Hepatocyte (in vitro differentiated cells): Measurements from ENCODE around the gene WNT1. TPM values are rescaled to one million over a fixed set of nuclear protein-coding genes. Genes with fewer than 3 reads are reported as not detected.

Experiments used
- DNase-seq: peaks from one replicate; pipeline ENCODE4 v3.0.0-alpha.2; 2016; ENCODE audit warnings: low spot score
- H2AFZ ChIP-seq: fragments of 200-600 bp; sonication (generic); 2 replicates; pipeline ENCODE4 v1.6.0; 2016; ENCODE audit warnings: antibody characterized with exemption, mild to moderate bottlenecking
- H3K27ac ChIP-seq: fragments of 200-600 bp; sonication (generic); 2 replicates; pipeline ENCODE4 v1.5.1; 2016; ENCODE audit warnings: mild to moderate bottlenecking
- H3K27me3 ChIP-seq: fragments of 200-600 bp; sonication (generic); 2 replicates; pipeline ENCODE4 v1.6.1; 2016
- H3K36me3 ChIP-seq: fragments of 200-600 bp; sonication (generic); replicated peaks from 2 replicates; pipeline ENCODE4 v1.5.1; 2016; ENCODE audit warnings: low read depth; ENCODE audit not compliant: insufficient read depth
- H3K4me1 ChIP-seq: fragments of 200-600 bp; sonication (generic); 2 replicates; pipeline ENCODE4 v1.5.1; 2016; ENCODE audit warnings: mild to moderate bottlenecking, moderate library complexity; ENCODE audit not compliant: insufficient read depth
- H3K4me2 ChIP-seq: fragments of 200-600 bp; sonication (generic); 2 replicates; pipeline ENCODE4 v1.6.0; 2016
- H3K4me3 ChIP-seq: fragments of 200-600 bp; sonication (generic); 2 replicates; pipeline ENCODE4 v1.5.1; 2016; ENCODE audit warnings: mild to moderate bottlenecking
- H3K79me2 ChIP-seq: fragments of 200-600 bp; sonication (generic); 2 replicates; pipeline ENCODE4 v1.6.0; 2017; ENCODE audit warnings: mild to moderate bottlenecking
- H3K9me2 ChIP-seq: fragments of 200-600 bp; sonication (generic); replicated peaks from 2 replicates; pipeline ENCODE4 v1.6.0; 2017; ENCODE audit warnings: mild to moderate bottlenecking; ENCODE audit not compliant: insufficient read depth
- H3K9me3 ChIP-seq: fragments of 200-600 bp; sonication (generic); 2 replicates; pipeline ENCODE4 v1.5.1; 2016; ENCODE audit warnings: low read depth, mild to moderate bottlenecking
- H4K20me1 ChIP-seq: fragments of 200-600 bp; sonication (generic); 2 replicates; pipeline ENCODE4 v1.6.0; 2016; ENCODE audit warnings: mild to moderate bottlenecking; ENCODE audit not compliant: insufficient read depth, poor library complexity, severe bottlenecking
- CTCF ChIP-seq: fragments of 200-600 bp; sonication (generic); IDR thresholded peaks from 2 replicates; pipeline ENCODE4 v1.5.1; 2016; ENCODE audit warnings: antibody characterized with exemption, mild to moderate bottlenecking; ENCODE audit not compliant: poor library complexity
- EZH2 ChIP-seq: fragments of 200-600 bp; sonication (generic); IDR thresholded peaks from 2 replicates; pipeline ENCODE4 v1.6.1; 2016; ENCODE audit warnings: antibody characterized with exemption, mild to moderate bottlenecking, borderline replicate concordance
- EZH2phosphoT487 ChIP-seq: fragments of 200-600 bp; sonication (generic); IDR thresholded peaks from one replicate; pipeline ENCODE4 v1.6.1; 2018; ENCODE audit warnings: antibody characterized with exemption, mild to moderate bottlenecking, low read depth, moderate library complexity; ENCODE audit not compliant: unreplicated experiment, severe bottlenecking
- WGBS: methylation state at CpG from one replicate; pipeline ENCODE4 v1.1.6; 2016; ENCODE audit warnings: low lambda C conversion rate; ENCODE audit errors: missing lambda C conversion rate; 5-methylcytosine and 5-hydroxymethylcytosine counted together
- polyA plus RNA-seq: library from polyadenylated mRNA; unstranded; fragments of >200 nt; fragmentation: Nextera tagmentation; extraction: Ambion mirVana; gene quantifications from 2 replicates; pipeline ENCODE4 v1.2.1, GENCODE V29; 2016
- total RNA-seq: library from RNA; depleted of rRNA; stranded (reverse); fragments of >200 nt; gene quantifications from 2 replicates; pipeline ENCODE4 v1.2.3, GENCODE V29; 2014

The WNT1 gene
- total and polyA plus RNA-seq, 2 experiments from 2014 or later = not detected

GRCh38 chr12:48981757-48982157 lies 3.6 kb downstream of the WNT1 start:
- TF ChIP-seq EZH2 = no peak
- TF ChIP-seq EZH2phosphoT487 = no peak
- no peak for TF ChIP-seq CTCF
- Histone ChIP-seq H3K4me3 (no peak overlapping the region), H2AFZ (no peak overlapping the region), H3K9me2 (no peaks in the 10 kb centered on the region), H4K20me1 (no peaks in the 10 kb centered on the region), H3K27ac (no peak overlapping the region), H3K27me3 (peaks cover 98% of the 10 kb centered on the region), H3K4me2 (peak overlapping the region; percentile 82), H3K4me1 (peaks cover 39% of the 10 kb centered on the region), H3K9me3 (no peaks in the 10 kb centered on the region), H3K36me3 (no peaks in the 10 kb centered on the region), H3K79me2 (no peaks in the 10 kb centered on the region)
- DNase-seq = no peak
- WGBS = 18% methylated on average over 13 of the region's 13 CpGs

DNA sequence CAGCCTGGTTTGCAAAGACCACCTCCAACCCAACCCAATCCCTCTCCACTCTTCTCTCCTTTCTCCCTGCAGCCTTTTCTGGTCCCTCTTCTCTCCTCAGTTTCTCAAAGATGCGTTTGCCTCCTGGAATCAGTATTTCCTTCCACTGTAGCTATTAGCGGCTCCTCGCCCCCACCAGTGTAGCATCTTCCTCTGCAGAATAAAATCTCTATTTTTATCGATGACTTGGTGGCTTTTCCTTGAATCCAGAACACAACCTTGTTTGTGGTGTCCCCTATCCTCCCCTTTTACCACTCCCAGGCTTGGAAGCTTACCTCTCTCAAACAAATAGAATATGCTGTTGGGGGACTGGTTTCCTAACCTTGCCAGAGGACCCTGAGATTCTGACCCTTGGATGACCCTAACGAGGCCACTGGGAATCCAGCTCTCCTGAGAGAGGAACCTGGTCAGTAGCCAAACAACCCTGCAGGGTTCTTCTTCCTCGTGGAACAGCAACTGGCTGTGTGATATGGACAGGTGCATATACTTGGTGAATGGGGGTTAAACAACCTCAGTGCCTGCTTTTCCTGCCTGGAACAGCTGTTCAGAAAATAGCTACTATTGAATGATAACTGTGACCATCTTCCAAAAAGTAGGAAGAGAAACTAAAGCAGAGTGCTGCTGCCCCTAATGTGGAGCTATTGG lies 4.4 kb downstream of the WNT1 start:
- H3K36me3 ChIP-seq = no peaks in the 10 kb centered on the region
- H3K9me2 ChIP-seq = no peaks in the 10 kb centered on the region
- DNase-seq = no peak
- H3K4me3 ChIP-seq = no peak overlapping the region
- WGBS = 63% methylated on average over 6 of the region's 6 CpGs
- H3K9me3 ChIP-seq = no peaks in the 10 kb centered on the region
- H3K27me3 ChIP-seq = peaks cover 97% of the 10 kb centered on the region
- H3K4me1 ChIP-seq = peaks cover 39% of the 10 kb centered on the region
- H4K20me1 ChIP-seq = no peaks in the 10 kb centered on the region
- no peak overlapping the region for H3K27ac ChIP-seq
- TF ChIP-seq CTCF (no peak), EZH2 (no peak), EZH2phosphoT487 (no peak)
- no peak overlapping the region for H3K4me2 ChIP-seq
- no peak overlapping the region for H2AFZ ChIP-seq
- no peaks in the 10 kb centered on the region for H3K79me2 ChIP-seq

DNA sequence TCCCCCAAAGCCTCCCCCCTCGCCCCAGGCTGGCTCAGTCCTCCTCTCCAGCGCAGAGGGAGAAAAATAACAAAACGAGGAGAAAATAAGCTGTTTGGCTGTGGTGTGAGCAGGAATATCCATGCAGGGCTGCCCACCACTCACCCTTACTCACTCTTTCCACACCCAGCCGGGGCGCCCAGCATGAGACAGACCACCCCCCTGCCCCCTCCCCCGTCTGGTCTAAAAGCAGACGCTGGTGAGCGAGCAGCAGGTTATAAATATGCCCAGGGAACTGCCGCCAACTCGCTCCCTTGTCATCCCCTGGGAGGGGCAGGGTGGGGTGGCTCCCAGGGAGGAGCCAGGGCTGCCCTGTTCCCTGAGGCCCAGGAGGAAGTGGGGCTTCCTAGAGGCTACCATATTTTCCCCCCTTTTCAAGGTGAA lies 7.4 kb downstream of the WNT1 start:
- H3K9me3 ChIP-seq = no peaks in the 10 kb centered on the region
- H3K36me3 ChIP-seq = no peaks in the 10 kb centered on the region
- H2AFZ ChIP-seq = no peak overlapping the region
- 37% methylated on average over 10 of the region's 10 CpGs for WGBS
- no peaks in the 10 kb centered on the region for H4K20me1 ChIP-seq
- no peak overlapping the region for H3K4me3 ChIP-seq
- no peak overlapping the region for H3K27ac ChIP-seq
- H3K9me2 ChIP-seq = no peaks in the 10 kb centered on the region
- peaks cover 10% of the 10 kb centered on the region for H3K4me1 ChIP-seq
- no peak for DNase-seq
- peaks cover 89% of the 10 kb centered on the region for H3K27me3 ChIP-seq
- no peaks in the 10 kb centered on the region for H3K79me2 ChIP-seq
- TF ChIP-seq EZH2phosphoT487 (no peak), EZH2 (no peak), CTCF (no peak)
- H3K4me2 ChIP-seq = no peak overlapping the region
